HG03521 (cell line): Measurements from ENCODE around the gene LYSET.
"Not testable (repeated sequence)": the region's sequence is repeated elsewhere in the genome, so short reads cannot be mapped to it uniquely, and the experiment has no call there.

Experiments
- ATAC-seq: cut with Tn5 transposase; IDR thresholded peaks from one replicate; pipeline ENCODE4 v1.9.1; 2021; ENCODE audit warnings: mild to moderate bottlenecking, moderate library complexity; ENCODE audit not compliant: unreplicated experiment

LYSET gene, protein sequence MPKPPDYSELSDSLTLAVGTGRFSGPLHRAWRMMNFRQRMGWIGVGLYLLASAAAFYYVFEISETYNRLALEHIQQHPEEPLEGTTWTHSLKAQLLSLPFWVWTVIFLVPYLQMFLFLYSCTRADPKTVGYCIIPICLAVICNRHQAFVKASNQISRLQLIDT

DNA sequence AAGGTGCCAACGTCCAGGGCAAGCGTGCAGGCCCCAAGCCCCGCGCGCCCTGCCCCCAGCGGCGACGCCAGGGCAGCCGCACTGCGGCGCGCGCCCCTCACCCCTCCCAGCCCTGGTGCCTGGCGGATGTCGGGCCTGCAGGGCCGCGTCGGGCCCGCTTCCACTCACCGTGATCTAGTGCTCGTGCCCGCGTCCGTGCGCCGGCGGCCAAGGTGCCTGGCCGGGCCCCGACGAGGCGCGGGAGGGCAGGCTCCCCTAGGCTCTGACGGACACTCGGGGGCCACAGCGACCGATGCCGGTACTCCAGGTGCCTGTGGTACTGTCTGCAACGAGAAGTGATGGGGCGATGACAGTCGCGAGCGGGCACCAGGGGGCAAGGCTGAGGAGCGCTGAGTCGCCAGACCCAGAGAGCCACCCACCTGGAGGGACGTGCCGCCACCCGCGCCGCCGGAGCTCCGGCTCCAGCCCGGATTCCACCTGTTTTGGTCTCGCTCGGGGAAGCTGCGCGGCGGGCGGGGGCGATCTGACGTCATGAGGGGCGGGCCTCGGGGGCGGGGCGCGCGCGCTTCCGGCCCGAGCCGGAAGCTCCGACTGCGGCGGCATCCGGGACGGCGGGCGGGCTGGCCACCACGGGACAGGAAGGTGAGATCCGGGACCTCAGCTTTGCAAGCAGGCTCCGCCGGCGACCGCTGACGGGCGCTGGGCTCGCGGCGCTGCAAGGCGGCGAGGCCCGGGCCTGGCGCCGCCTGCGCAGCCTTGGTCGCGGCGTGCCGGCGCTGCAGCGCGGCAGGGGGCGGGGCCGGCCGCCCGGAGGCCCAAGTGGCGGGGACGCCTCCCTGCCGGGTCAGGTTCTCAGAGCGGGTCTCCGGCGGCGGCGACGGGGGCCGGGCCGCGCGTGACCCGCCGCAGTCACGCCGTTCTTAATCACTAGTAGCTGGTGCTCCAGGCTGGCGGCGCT is at the start of gene LYSET, which contains the start of gene MOAP1:
LYSET (plus strand) TSS at position 927 of the 958 bp plus-strand sequence. CDS start 89 bp downstream, outside the sequence.
MOAP1 (minus strand) TSS at position 507 of the 958 bp plus-strand sequence. CDS start 655 bp downstream, outside the sequence.
- peak; percentile 90 for ATAC-seq

DNA sequence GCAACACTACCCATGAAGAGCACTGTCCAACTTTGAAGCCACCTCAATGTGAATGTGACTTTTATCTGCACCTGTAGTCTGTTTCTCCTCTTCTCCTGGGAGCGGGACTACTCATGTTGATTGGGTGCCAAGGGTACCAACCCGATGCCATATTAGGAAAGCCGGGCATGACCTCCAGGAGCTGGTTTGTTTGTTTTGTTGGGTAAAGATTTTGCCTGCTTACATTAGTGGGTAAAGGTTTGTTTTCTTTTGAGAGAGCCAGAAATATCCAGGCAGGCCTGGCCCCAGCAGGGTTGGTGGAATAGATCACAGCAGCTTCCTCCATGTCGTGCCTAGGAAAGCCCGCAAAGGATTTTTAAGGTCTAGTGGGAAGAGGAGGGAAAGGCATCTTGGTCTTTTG is 49.7 kb upstream of the LYSET start:
- no peak for ATAC-seq

DNA sequence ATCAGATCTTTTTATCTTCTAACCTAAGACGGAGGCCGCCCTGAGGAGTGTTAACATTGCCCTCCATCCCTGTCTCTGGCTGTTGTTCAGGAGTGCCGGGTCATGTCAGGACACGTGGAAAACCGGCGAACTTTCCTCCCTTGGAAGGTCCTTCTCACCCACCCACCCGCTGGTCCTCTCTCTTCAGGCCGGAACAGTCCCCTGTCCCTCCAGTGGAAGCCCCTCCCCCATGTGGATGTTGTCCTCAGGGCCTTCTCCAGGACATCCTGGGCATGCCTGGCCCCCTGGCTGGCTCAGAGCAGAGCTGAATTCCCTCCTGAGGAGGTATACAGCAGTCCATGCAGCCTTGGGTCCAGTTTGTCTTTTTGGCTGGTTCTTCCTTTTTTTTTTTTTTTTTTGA is 49.1 kb upstream of the LYSET start:
- no peak for ATAC-seq

DNA sequence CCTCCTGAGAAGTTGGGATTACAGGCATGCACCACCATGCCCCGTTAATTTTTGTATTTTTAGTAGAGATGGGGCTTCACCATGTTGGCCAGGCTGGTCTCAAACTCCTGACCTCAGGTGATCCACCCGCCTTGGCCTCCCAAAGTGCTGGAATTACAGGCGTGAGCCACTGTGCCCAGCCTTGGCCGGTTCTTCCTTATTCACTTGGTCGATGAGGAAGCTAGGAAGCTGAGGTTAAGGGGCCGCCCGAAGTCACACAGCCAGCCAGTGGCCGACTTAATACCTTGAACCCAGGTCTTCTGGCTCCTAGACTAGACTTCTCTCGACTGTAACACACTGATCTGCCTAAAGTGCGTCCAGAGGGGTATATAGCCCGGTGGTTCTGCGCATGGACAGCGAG is 48.6 kb upstream of the LYSET start:
- not testable (repeated sequence) for ATAC-seq

DNA sequence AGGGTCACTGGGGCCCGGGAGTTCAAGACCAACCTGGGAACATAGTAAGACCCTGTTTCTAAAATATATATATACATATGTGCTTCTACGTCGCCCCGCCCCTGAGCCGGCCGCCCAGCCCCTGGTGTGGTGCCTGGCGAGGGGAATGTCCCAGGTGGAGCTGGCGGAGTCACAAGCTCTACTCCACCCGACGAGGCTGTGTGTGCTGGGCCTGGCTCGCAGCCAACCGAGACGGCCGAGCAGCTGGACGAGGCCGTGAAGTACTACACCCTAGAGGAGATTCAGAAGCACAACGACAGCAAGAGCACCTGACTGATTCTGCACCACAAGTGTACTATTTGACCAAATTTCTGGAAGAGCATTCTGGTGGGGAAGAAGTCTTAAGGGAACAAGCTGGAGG is 47.3 kb upstream of the LYSET start:
- ATAC-seq = no peak

DNA sequence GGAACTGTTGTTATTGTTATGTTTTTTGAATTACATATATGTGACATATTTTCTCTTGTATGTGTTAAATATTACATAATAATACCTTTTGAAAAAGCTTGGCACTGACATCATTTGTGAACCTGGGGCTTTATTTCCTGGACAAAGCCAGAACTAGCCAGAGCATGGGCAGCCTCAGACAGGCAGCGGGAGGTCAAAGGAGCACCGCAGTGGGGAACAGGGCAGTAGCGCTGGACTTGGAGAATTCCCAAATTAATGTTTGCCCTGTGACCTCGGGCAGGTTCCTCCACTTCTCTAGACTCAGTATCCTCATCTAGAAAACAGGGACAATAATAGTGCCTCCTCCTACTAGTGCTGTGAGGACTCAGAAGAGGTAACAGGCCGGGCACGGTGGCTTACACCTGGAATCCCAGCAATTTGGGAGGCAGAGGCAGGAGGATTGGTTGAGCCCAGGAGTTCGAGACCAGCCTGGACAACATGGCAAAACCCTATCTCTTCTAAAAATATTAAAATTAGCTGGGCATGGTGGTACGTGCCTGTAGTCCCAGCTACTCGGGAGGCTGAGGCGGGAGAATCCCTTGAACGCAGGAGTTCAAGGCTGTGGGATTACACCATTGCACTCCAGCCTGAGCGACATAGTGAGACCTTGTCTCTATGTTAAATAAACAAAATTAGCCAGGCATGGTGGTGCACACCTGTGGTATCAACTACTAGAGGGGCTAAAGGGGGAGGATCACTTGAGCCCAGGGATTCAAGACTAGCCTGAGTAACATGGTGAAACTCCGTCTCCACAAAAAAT is 42.1 kb upstream of the LYSET start:
- ATAC-seq = no peak

DNA sequence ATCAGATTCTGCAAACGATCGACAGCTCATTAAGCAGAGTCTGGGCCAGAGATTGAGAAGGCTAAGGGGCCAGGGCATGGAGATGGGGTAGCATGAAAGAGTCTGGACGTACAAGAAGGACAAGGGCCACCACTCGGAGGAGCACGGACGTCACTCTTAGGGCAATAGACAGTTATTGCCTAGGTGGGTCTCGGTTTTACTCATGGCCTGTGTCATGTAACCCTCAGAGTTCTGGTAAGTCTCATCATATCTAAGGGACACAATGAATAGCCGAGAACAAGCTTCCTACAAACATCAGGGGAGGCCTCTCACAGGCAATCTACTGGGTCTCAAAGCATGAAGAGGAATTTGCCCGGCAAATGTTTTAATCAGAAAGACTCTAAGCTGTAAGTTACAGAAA is 39.0 kb upstream of the LYSET start:
- no peak for ATAC-seq

DNA sequence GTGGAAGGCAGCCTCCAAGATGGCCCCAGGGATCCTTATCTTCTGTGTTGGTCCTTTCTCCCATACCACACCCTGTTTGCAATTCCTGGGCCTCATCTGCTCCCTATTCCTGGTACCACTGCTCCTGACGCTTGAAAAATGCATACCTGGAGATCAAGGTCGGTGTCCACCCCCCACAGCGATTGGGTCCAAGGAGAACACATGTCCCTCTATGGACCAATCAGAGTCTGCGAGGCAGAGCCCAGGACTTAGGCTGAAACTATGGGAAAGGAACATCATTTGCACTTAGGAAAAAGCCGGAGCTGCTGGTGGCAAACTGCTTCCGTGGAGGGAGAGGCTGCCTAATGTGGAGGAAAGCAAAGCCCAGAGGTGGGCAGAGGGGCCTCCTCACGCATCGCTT is 36.1 kb upstream of the LYSET start:
- ATAC-seq = no peak

DNA sequence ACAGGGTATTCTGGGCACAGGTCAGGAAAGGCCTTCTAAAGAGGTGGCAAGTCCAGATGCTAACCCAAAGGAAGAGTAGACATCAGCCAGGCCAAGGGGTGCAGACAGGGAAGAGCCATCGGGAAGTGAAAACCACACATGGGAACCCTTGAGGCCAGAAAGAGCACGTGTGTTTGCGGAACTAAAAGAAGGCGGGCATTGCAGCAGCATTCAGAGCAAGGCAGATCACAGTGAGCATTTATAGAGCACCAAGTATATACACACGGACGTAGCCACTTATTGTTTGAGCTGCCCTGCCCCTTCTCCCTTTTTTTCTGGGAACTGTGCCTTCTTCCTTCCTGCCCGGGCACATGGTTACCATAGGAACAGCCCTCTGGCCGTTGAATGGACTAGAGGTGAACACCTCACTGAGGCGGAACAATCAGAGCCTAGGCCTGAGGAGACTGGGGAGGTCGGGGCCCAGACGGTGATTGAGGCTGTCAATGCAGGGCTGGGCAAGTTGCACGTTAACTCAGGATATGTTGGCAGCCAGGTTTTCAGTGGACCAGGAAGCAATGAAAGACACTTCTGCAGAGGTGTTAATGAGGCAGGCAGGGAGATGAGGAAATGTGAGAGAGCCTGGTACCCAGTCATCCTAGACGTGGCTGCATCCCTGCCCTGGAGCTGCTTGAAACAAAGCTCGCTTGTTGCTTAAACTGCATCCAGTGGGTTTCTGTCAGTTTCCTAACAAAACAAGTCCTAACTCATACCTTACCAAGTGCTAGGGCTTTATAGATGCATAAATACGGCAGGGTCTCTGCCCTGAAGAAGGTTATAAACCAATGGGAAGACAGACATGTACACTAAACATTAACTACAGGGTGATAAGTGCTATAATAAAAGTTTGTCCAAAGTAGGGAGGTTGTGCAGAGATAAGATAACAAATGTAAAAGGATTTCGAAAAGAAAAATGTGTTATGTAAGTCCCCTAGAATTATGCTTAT is 34.6 kb upstream of the LYSET start:
- no peak for ATAC-seq

DNA sequence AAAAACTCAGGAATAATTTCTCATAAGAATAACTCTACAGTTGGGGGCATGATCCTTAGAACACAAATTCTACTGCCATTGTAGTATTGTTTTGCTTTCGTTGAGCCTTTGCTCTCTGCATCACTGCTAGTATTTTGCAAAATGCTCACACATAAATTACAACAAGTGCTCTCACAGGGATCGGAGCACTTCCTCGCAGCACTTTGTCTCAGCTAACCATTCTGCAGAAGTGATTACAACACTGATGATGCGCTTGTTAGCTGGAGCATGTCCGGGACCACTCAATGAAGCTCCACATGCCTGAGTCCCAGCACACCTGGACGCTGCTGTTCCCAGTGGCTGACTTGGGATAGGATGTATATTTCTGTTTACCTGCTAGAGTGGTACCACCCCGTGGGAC is 32.0 kb upstream of the LYSET start:
- ATAC-seq = no peak

DNA sequence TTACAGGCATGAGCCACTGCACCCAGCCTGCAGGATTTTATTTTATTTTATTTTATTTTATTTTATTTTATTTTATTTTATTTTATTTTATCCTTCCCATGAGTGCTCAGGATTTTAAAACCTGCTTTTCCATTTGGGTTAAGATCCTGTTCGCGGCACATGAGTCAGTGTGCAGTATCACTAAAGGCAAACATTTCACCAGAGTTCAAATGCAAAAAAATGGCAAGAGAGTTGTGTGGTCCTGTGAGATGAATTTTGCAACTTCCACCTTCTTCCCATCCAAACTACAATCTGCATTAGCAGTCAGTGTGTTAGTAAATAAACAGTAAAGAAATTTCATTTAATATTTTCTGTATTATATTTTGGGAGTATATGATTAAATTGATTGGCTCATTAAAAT is 29.4 kb upstream of the LYSET start:
- no peak for ATAC-seq

DNA sequence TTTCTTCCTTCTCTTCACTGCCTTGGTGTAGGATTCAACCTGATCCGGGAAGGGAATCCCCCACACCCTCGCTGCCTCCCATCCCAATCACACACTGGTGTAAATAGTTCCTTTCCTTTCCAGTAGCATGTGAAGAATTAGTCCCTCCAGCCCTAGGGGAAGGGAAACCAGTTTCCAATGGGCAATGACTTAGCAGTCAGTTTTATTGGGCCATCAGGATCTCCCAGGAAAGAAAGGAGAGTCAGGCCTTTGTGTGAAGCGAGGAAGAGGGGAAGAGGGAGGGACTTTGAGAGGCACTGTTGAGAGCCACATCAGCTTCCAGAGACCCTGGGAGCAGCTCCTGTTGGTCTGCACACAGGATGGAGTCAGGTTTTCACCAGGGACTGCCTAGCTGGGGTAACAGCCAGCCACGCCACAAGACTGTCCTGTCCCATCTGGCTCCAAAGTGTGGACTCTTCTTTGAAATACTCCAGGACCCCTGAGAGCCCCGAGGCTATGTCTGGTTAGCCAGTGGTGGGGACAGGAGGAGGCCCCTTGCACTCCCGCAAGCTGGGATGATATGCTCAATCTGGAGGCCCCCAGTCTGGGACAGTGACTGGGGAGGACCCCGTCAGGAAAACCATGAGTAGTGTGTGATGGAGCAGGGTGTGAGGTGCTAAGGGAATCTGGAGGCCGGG is 28.3 kb upstream of the LYSET start:
- no peak for ATAC-seq

DNA sequence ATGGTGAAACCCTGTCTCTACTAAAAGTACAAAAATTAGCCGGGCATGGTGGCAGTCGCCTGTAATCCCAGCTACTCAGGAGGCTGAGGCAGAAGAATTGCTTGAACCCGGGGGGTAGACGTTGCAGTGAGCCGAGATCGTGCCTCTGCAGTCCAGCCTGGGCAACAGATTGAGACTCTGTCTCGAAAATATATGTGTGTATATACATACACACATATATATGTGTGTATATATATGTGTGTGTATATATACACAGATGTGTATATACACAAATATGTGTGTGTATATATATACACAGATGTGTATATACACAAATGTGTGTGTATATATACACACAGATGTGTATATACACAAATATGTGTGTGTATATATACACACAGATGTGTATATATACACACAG is 26.8 kb upstream of the LYSET start:
- ATAC-seq = not testable (repeated sequence)

DNA sequence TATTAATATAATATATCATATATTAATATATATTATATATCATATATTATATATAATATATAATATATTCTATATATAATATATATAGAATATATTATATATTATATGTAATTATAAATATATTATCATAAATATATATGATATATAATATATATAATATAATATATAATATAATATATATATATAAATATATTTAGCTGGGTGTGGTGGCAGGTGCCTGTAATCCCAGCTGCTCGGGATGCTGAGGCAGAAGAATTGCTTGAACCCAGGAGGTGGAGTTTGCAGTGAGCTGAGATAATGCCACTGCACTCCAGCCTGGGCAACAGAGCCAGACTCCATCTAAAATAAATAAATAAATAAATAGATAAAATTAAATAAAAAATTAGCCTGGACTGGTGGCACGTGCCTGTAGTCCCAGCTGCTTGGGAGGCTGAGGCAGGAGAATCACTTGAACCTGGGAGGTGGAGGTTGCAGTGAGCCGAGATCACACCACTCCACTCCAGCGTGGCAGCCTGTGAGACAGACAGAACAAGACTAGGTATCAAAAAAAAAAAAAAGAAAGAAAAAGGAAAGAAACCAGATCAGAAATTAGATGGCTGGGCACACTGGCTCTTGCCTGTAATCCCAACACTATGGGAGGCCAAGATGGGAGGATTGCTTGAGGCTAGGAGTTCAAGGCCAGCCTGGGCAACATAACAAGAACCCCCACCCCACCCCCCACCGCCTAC is 25.3 kb upstream of the LYSET start:
- ATAC-seq = not testable (repeated sequence)

DNA sequence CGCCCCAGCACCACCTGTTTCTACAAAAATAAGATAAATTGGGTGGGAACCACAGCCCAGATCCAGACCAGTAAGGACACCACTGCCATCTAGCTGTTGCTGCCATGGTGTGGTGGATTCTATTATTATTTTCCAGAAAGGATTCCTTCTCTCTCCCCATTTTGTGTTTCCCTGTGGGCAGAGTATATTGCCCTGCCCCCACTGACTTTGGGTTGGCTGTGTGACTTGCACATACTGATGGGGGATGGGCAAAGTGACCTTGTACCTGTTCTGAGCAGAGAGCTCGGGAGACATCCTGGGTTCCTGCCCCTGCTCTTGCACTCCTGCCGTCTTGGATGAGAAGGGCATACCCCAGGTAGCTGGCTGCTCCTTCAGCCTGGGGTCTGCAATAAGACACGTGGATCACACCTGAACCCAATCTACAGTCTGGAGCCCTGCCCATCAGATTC is 24.7 kb upstream of the LYSET start:
- ATAC-seq = no peak

DNA sequence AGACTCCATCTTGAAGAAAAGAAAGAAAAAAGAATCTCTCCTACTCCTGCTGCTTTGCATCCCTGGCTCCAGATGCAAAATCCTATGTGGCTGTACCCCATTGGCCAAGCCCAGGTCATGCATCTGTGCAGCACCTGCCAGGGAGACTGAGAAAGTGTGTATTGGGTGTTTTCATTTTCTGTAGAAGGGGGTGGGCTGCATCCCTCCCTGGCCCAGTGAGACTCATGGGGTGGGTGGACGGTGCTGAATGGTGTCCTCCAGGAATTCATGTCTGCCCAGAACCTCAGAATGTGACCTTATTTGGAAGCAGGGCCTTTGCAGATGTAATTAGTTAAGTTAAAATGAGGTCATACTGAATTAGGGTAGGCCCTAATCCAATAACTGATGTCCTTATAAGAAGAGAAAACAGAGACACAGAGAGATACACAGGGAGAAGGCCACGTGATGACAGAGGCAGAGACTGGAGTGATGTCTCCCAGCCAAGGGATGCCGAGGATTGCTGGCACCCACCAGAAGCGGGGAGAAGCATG is 23.6 kb upstream of the LYSET start:
- no peak for ATAC-seq

DNA sequence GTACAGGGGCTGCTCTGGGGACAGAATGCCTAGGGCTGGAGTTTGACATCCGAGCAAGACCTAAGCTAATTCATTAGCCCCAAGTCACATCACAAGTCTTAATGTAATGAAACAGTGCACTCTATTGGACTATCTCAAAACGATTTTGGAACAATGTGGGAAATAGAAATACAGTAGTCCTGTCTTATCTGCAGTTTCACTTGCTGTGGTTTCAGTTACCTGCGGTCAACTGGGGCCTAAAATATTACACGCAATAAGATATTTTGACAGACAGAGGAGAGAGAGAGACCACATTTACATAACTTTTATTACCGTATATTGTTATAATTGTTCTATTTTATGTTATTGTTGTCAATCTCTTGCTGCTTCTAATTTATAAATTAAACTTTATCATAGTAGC is 21.6 kb upstream of the LYSET start:
- no peak for ATAC-seq
